HG02571 (cell line): ENCODE results near the gene SEPHS1.
"Not testable (repeated sequence)": the region's sequence is repeated elsewhere in the genome, so short reads cannot be mapped to it uniquely, and the experiment has no call there.

Experiments
- ATAC-seq: cut with Tn5 transposase; IDR thresholded peaks from one replicate; pipeline ENCODE4 v1.9.1; 2021; ENCODE audit warnings: mild to moderate bottlenecking, moderate library complexity; ENCODE audit not compliant: unreplicated experiment

The SEPHS1 gene

DNA sequence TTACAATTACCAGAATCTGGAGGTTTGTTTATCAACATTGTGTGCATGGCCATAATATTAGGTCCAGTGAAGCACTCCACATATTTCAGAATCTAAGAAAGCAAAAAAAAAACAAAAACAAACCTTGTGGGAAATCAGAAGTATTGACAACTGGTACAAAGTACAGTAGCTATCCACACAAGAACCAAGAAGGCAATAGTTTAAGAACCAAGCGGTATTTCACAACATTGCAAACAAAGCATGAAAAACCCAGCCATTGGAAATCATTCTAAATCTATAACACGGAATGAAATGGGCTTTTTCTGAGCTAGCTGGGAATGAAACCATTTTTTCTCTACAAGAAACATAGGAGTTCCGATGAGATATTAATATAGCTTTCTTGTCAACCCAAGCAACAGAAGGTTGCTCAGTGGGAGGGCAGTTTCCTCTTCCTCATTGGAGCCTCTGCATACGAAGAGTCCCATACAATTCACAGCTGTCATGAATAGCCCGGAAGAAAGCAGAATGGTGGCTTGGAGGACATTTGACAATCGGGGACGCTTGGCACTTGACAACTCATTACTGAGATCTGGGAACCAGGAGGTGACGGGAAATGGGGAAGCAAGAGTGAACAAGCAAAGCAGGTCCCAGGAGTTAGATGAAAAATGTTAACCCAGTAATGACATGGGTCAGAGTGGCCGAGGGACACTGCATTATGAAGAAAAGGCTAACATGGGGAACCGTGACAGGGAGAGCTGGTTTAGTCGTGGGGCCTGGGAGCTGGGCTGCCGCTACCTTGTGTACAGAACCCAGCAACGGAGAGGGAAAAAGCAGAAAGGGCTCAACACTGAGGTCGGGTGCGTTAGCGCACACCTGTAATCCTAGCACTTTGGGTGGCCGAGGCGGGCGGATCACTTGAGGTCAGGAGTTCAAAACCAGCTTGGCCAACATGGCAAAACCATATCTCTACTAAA, 56.0 kb downstream of the SEPHS1 start:
- ATAC-seq = no peak

DNA sequence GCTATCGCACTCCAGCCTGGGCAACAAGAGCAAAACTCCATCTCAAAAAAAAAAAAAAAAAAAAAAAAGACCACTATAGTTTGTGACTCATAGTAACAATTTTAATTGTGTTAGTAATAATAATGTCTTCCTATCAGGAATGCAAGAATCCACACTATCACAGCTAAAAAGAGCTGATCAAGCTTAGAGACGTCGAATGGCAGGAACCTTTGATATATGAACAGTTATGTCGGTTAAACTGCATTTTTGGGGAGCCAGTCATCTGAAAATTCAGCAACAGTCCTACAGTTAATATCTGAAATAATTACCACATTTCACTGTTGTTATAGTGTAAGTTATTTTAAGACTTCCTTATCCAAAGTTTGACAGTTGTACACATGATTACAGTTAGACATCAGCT, 57.0 kb downstream of the SEPHS1 start:
- no peak for ATAC-seq

DNA sequence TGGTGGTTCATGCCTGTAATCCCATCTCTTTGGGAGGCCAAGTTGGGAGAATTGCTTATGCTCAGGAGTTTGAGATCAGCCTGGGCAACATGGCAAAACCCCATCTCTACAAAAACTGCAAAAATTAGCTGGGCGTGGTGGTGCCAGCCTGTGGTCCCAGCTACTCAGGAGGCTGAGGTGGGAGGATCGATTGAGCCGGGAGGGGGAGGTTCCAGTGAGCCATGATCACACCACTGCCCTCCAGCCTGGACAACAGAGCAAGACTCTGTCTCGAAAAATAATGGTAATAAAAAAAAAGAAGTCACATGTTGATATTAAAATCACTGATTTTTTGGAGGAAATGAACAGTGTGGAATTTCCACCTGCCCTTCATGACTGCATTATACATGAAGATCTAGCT, 64.0 kb downstream of the SEPHS1 start:
- no peak for ATAC-seq

DNA sequence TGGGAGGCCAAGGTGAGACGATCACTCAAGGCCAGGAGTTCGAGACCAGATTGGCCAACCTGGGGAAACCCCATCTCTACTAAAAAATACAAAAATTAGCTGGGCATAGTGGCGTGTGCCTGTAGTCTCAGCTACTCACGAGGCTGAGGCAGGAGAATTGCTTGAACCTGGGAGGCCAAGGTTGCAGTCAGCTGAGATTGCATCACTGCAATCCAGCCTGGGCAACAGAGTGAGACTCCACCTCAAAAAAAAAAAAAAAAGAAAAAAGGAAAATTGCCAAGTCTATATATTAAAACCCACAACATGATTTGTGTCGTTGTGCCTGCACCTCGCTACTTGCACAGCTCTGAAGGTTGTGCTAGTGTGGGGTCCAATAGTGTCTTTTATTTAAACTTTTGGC, 65.7 kb downstream of the SEPHS1 start:
- not testable (repeated sequence) for ATAC-seq

DNA sequence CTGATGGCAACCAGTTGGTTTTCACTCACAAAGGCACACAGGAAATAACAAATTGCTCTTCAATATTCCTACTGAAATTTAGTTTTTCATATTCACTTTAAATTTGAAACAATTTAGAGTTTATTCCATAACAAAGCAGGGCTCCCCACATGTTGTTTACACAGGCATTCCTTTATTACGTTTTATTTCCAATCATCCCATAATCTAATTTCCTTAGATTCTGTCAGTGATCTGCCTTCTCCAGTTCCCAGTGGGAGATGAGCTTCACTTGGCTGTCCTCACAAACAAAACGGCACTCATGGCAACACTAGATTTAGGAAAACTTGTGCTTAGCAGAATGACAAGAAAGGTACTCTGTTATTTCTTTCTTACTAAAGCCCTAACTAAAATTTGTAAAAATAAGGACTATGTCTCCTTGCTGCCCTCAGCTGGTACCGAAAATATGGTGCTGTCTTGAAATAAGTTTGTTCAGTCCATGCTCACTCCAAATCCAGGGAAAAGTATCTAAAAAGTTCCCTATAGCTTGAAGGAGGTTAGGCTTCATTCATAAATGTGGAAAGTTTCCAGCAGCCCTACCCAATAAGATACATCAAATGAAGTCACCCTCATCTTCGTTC, 71.2 kb downstream of the SEPHS1 start:
- ATAC-seq = no peak

DNA sequence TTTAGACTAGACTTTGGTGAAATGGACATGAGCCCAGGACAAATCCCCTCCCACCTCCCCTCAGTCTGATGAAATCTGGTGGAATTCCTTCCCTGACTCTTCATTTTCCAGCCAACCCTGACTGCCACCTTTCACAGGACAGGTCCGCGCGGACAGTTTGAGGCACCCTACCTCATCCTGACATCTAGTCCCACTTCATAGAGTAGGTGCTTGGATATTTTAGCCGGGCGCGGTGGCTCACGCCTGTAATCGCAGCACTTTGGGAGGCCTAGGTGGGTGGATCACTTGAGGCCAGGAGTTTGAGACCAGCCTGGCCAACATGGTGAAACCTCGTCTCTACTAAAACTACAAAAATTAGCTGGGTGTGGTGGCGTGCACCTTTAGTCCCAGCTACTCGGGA, 71.9 kb downstream of the SEPHS1 start:
- ATAC-seq = not testable (repeated sequence)

DNA sequence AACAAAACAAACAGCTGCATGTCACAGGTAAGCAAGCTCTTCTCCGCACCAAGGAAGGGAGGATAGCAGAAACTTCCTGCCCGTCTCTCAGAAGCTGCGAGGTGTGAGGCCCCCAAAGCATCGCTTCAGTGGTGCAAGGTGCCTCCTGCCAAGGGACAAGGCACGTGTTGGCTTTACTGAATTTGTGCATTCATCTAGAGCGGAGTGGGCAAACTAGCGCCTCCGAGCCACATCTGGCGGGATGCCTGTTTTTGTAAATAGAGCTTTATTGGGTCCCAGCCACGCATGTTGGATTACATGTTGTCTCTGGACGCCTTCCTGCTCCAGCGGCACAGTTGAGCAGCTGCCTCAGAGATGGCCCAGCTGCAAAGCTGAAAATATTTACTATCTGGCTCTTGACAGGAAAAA, 75.9 kb downstream of the SEPHS1 start:
- ATAC-seq = no peak

DNA sequence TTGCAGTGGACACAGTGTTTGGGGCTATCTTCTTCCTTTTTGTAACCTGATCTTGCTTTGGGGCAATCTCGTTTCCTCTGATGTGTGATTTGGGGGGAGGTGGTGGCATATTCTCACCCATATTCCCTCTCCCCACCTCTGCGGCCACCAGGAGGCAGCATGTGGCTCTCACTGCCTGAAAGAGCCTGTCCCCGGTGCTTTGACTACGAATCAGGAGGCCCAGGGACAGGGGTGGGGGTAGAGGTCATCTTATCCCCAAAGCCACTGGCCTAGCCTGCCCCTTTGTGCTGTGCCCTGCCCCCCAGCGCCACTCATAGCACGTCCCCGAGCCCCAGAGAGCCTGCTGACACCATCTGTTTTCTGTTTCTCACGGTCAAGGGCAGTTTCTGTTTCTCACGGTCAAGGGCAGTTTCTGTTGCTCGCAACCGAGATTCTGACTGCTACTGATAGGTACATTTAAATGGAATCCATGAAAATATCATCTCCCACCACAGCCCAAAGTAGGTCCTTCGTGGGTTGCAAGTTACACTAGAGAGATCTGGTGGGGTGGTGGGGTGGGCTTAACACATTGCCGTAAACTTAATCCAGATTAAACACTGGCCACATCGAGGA, 76.4 kb downstream of the SEPHS1 start:
- ATAC-seq = no peak

DNA sequence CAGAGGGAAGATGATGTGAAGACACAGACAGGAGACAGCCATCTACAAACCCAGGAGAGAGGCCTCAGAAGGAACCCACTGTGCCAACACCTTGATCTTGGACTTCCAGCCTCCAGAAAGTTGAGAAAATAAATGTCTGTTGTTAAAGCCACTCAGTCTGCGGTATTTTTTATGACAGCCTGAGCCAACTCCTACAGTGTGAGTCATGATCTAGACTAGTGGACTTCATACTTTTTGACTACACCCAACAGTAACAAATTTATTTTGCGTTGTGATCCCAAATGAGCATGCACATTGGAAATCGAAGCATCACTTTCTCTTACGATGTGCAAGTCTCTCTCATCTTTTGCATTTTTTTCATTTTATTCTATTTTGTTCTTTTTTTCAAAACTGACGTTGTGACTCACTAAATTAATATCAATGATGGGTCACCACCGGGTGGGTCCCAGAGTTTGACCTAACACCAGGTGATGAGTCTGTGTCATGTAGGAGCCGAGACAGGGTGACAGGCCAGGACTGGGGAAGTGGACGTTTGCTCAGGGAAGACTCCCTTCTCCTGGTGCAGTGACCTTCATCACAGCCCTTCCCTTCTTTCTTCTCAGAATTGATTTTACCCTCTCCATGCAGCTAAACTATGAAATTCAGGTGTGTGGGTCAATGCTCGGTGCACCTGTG, 77.1 kb downstream of the SEPHS1 start:
- no peak for ATAC-seq

DNA sequence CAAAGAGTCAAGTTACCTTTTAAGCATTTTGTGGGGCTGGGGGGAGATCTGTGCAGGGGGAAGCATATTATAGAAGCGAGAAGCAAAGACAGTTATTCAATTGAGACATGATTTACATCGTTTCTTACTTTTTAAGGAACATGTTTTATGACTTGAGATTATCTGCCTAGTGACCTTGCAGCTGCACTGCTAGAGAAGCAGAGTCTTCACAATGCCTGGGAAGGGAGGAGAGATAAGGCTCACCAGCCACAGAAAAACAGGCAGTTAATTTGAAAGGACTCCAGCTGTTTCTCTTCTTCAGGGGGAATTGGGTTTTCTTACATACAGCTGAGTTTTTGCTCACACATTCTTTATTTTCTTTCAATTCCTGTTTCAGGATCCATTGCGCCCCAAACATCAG, 79.3 kb downstream of the SEPHS1 start:
- ATAC-seq = no peak

DNA sequence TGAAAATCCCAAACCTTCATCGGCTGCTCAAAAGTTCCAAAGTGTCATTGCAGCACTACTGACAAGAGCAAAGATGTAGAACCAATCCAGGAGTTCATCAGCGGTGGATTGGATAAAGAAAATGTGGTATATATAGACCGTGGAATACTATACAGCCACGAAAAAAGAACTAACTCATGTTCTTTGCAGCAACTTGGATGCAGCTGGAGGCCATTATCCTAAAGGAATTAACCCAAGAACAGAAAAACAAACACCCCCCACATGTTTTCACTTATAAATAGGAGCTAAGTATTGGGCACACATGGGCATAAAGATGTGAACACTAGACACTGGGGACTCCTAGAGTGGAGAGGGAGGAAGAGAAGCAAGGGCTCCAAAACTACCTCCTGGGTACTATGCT, 79.8 kb downstream of the SEPHS1 start:
- no peak for ATAC-seq
